Upper lobe of left lung (tissue), 6 donors: Measurements from ENCODE around the gene PROSER3. TPM values are rescaled to one million over a fixed set of nuclear protein-coding genes. Genes with fewer than 3 reads are reported as not detected.

Experiments used
- ATAC-seq, 2 donors: fragments of 200-7000 bp; cut with Tn5 transposase; one replicate each; pipeline ENCODE4 v1.9.1; 2022; ENCODE audit warnings: mild to moderate bottlenecking in 2 of 2, moderate library complexity in 2 of 2; ENCODE audit not compliant: low FRiP score in 2 of 2
- DNase-seq, 2 donors: peaks; one replicate each; pipeline ENCODE4 v3.0.0-alpha.2; 2019 to 2020
- H3K27ac ChIP-seq, 4 donors: fragments of 200-600 bp; sonication (generic); one replicate each; pipeline ENCODE4 v1.5.1; 2016 to 2019
- H3K27me3 ChIP-seq, 4 donors: fragments of 200-600 bp; sonication (generic); one replicate each; pipeline ENCODE4 v1.5.1; 2017 to 2019
- H3K36me3 ChIP-seq, 4 donors: fragments of 200-600 bp; sonication (generic); one replicate each; pipeline ENCODE4 v1.5.1; 2016 to 2019
- H3K4me1 ChIP-seq, 4 donors: fragments of 200-600 bp; sonication (generic); one replicate each; pipeline ENCODE4 v1.5.1; 2018 to 2019
- H3K4me3 ChIP-seq, 4 donors: fragments of 200-600 bp; sonication (generic); one replicate each; pipeline ENCODE4 v1.5.1; 2017 to 2019; ENCODE audit warnings: mild to moderate bottlenecking in 2 of 4, moderate library complexity in 1 of 4
- H3K9me3 ChIP-seq, 4 donors: fragments of 200-600 bp; sonication (generic); one replicate each; pipeline ENCODE4 v1.5.1; 2018 to 2019
- CTCF ChIP-seq, 6 experiments: fragments of 450-650 bp in 4 of 6; fragments of 200-600 bp in 2 of 6; sonication (generic) in 2 of 6; IDR thresholded peaks; one replicate each; pipeline ENCODE4 v1.5.1; 2016 to 2019; ENCODE audit warnings: antibody characterized with exemption in 6 of 6
- EP300 ChIP-seq, 4 donors: sonication (generic); formaldehyde crosslinking; IDR thresholded peaks; one replicate each; pipeline ENCODE4 v1.5.1; 2017; ENCODE audit warnings: antibody characterized with exemption in 4 of 4, control low read depth in 2 of 4
- POLR2A ChIP-seq, 4 donors: fragments of 450-650 bp; IDR thresholded peaks; one replicate each; pipeline ENCODE4 v1.5.1; 2016 to 2017; ENCODE audit warnings: antibody characterized with exemption in 4 of 4, mild to moderate bottlenecking in 2 of 4
- POLR2AphosphoS5 ChIP-seq, 2 donors: sonication (generic); formaldehyde crosslinking; IDR thresholded peaks; one replicate each; pipeline ENCODE4 v1.5.1; 2017; ENCODE audit warnings: antibody characterized with exemption in 2 of 2
- WGBS, 2 donors: methylation state at CpG; one replicate each; pipeline ENCODE4 v1.1.5; 2017 to 2018; 5-methylcytosine and 5-hydroxymethylcytosine counted together
- total RNA-seq, 6 donors: library from RNA; depleted of rRNA in 4 of 6; stranded (reverse); fragments of >200 nt in 4 of 6; gene quantifications; one replicate each; pipeline versions ENCODE4 v1.1.0 to v1.2.1, GENCODE V29; 2016 to 2021
- donor health status: DM: no; HTN: no; CAD: no; lungs with moderate emphysema.
- donor health status: DM: no; HTN: yes; CAD: no; lungs with severe emphysema.

The PROSER3 gene
- total RNA-seq, 6 donors from 2014 or later, result 13.8 to 32.5 (median 19.5) TPM

GRCh38 chr19:35744430-35745327 is 13.3 kb upstream of the PROSER3 start:
- Histone ChIP-seq H3K4me1 (peaks cover 42 to 69% (median 53%) of the 10 kb centered on the region in 4 donors), H3K27me3 (no peaks in the 10 kb centered on the region)
- 7 to 9% methylated on average over 32 to 41 of the region's 41 CpGs for WGBS, 2 donors

GRCh38 chr19:35745328-35746086 is 12.5 kb upstream of the PROSER3 start, which contains the start of the genes PSENEN and U2AF1L4:
PSENEN (plus strand) TSS chr19:35745651; CDS start chr19:35745931, 280 bp downstream.
U2AF1L4 (minus strand) TSS chr19:35745418; CDS start chr19:35745391, 27 bp downstream.
- WGBS, 2 donors, result 1 to 2% methylated on average over 22 of the region's 40 CpGs
- H3K27ac ChIP-seq, result peak within 1 kb of the TSS; percentile 99 to 100 (median 100)
- H3K27me3 ChIP-seq, result no peaks in the 10 kb centered on the region
- ATAC-seq (peak; percentile 89 to 93), DNase-seq (peak; percentile 99)
- no peak for TF ChIP-seq EP300 (IDR thresholded peaks at IDR 0.05)
- peak in 1 of 2 donors; percentile 70 for TF ChIP-seq POLR2AphosphoS5 (IDR thresholded peaks at IDR 0.05)
- peak in 2 of 6 experiments; percentile 3 to 28 for TF ChIP-seq CTCF (IDR thresholded peaks at IDR 0.05)
- TF ChIP-seq POLR2A (IDR thresholded peaks at IDR 0.05), result peak in 1 of 4 donors; percentile 48
- H3K9me3 ChIP-seq, result no peaks in the 10 kb centered on the region
- H3K36me3 ChIP-seq, result peaks cover 0 to 4% (median 0%) of the 10 kb centered on the region in 4 donors
- H3K4me1 ChIP-seq, result peaks cover 40 to 70% (median 52%) of the 10 kb centered on the region in 4 donors
- peak within 1 kb of the TSS; percentile 63 to 91 (median 76) for H3K4me3 ChIP-seq

More at GRCh38 chr19:35744430-35745327, 13.3 kb upstream of the PROSER3 start:
- Histone ChIP-seq H3K36me3 (peaks cover 0 to 4% (median 0%) of the 10 kb centered on the region in 4 donors), H3K4me3 (peak overlapping the region; percentile 63 to 91 (median 76)), H3K9me3 (no peaks in the 10 kb centered on the region), H3K27ac (peak overlapping the region; percentile 99 to 100 (median 100))
- TF ChIP-seq POLR2AphosphoS5 (IDR thresholded peaks at IDR 0.05) (peak in 1 of 2 donors; percentile 5), POLR2A (IDR thresholded peaks at IDR 0.05) (peak in 1 of 4 donors; percentile 88), EP300 (IDR thresholded peaks at IDR 0.05) (no peak), CTCF (IDR thresholded peaks at IDR 0.05) (peak in 5 of 6 experiments; percentile 19 to 52 (median 40))
- DNase-seq, result peak; percentile 92 to 98
- peak; percentile 87 to 91 for ATAC-seq

- ATAC-seq (no peak), DNase-seq (no peak)
- no peaks in the 10 kb centered on the region for H3K27me3 ChIP-seq
- WGBS, 2 donors, result 2 to 10% methylated on average over 4 of the region's 4 CpGs
- H3K4me3 ChIP-seq, result peak overlapping the region; percentile 37 to 91 (median 75)
- H3K4me1 ChIP-seq, result peaks cover 39 to 66% (median 49%) of the 10 kb centered on the region in 4 donors
- peaks cover 0 to 4% (median 0%) of the 10 kb centered on the region in 4 donors for H3K36me3 ChIP-seq
- TF ChIP-seq CTCF (IDR thresholded peaks at IDR 0.05) (no peak), POLR2AphosphoS5 (IDR thresholded peaks at IDR 0.05) (no peak), POLR2A (IDR thresholded peaks at IDR 0.05) (no peak), EP300 (IDR thresholded peaks at IDR 0.05) (no peak)
- peak overlapping the region; percentile 99 to 100 (median 100) for H3K27ac ChIP-seq
- no peaks in the 10 kb centered on the region for H3K9me3 ChIP-seq
These were observed 11.9 kb upstream of the PROSER3 start for GRCh38 chr19:35746087-35746462.

GRCh38 chr19:35746531-35746930 is 11.4 kb upstream of the PROSER3 start:
- H3K36me3 ChIP-seq, result peaks cover 0 to 8% (median 0%) of the 10 kb centered on the region in 4 donors
- ATAC-seq (no peak), DNase-seq (no peak)
- H3K4me1 ChIP-seq, result peaks cover 35 to 61% (median 46%) of the 10 kb centered on the region in 4 donors
- H3K4me3 ChIP-seq, result peak overlapping the region in 3 of 4 donors; percentile 63 to 91 (median 87)
- H3K27ac ChIP-seq, result peak overlapping the region in 2 of 4 donors; percentile 99 to 100
- H3K9me3 ChIP-seq, result no peaks in the 10 kb centered on the region
- TF ChIP-seq POLR2A (IDR thresholded peaks at IDR 0.05), result no peak
- TF ChIP-seq EP300 (IDR thresholded peaks at IDR 0.05), result no peak
- TF ChIP-seq CTCF (IDR thresholded peaks at IDR 0.05), result no peak
- TF ChIP-seq POLR2AphosphoS5 (IDR thresholded peaks at IDR 0.05), result no peak
- no peaks in the 10 kb centered on the region for H3K27me3 ChIP-seq
- 71 to 82% methylated on average over 5 of the region's 5 CpGs for WGBS, 2 donors
